ENCODE measurements around the gene EFNA4. TPM values are rescaled to one million over a fixed set of nuclear protein-coding genes. Genes with fewer than 3 reads are reported as not detected.
A peak's percentile ranks its signal among the peaks of the same experiment; 100 is the strongest.

Gene EFNA4
- total RNA-seq, 1 experiment from 2014 or later = 11.8 TPM

GRCh38 chr1:155051777-155052398, 11.7 kb upstream of the EFNA4 start:
- no peak overlapping the region for H3K27ac Mint-ChIP-seq

More at GRCh38 chr1:155051777-155052398, 11.7 kb upstream of the EFNA4 start:
- Mint-ChIP-seq H3K4me3 (peak overlapping the region; percentile 64 to 83), H3K36me3 (ENCODE audit: insufficient read depth in 1 of 3, low read depth in 3 of 3) (peaks cover 7 to 13% (median 8%) of the 10 kb centered on the region in 3 experiments; a peak in 5 of 7 replicates), H3K9me3 (no peaks in the 10 kb centered on the region), H3K4me1 (peaks cover 23 to 37% of the 10 kb centered on the region in 2 experiments), H3K27me3 (ENCODE audit: low read depth) (peaks cover 19% of the 10 kb centered on the region)
- Histone ChIP-seq H4K5ac (ENCODE audit: insufficient read length, low read depth, low read length) (no peak overlapping the region), H2BK120ac (ENCODE audit: low read depth, low read length, poor library complexity, severe bottlenecking) (no peak overlapping the region), H2AK5ac (ENCODE audit: insufficient read length, low read length) (no peak overlapping the region), H4K20me1 (ENCODE audit: control insufficient read depth, insufficient read depth, insufficient read length) (no peaks in the 10 kb centered on the region), H3T11ph (ENCODE audit: low read length) (no peak overlapping the region), H3K4me1 (ENCODE audit: insufficient read depth, low read length) (no peaks in the 10 kb centered on the region; the same call in 1 of the 2 replicates), H3K27me3 (ENCODE audit: insufficient read depth, low read length) (peaks cover 4% of the 10 kb centered on the region; the same call in 1 of the 2 replicates), H2AFZ (ENCODE audit: low read length) (no peak overlapping the region), H3K56ac (ENCODE audit: insufficient read length, low read depth, low read length) (no peak overlapping the region), H2BK20ac (ENCODE audit: low read depth, low read length, poor library complexity, severe bottlenecking) (no peak overlapping the region), H2BK15ac (ENCODE audit: low read depth, low read length) (no peak overlapping the region), H2BK5ac (ENCODE audit: insufficient read length, low read length) (no peak overlapping the region), H3K18ac (ENCODE audit: insufficient read length, low read depth, low read length) (no peak overlapping the region), H3K79me2 (ENCODE audit: insufficient read depth, low read length) (no peaks in the 10 kb centered on the region), H3K9ac (ENCODE audit: extremely low read depth, insufficient read length, low read length) (peak overlapping the region; percentile 4), H3K79me1 (ENCODE audit: insufficient read depth, low read depth, low read length, poor library complexity, severe bottlenecking) (no peaks in the 10 kb centered on the region), H3K9me3 (ENCODE audit: control insufficient read depth, low read depth, low read length) (no peaks in the 10 kb centered on the region), H3K4me2 (ENCODE audit: insufficient read depth, insufficient read length, low read length) (peak overlapping the region; percentile 67), H3K4ac (ENCODE audit: low read depth, low read length) (no peak overlapping the region), H3K14ac (ENCODE audit: insufficient read depth, low read length) (no peak overlapping the region; the same call in 1 of the 2 replicates), H4K8ac (replicated peaks; ENCODE audit: insufficient read length, low read depth, low read length) (no peak overlapping the region), H3K23me2 (ENCODE audit: insufficient read length, low read depth, low read length, poor library complexity, severe bottlenecking) (peaks cover 16% of the 10 kb centered on the region), H3K23ac (ENCODE audit: insufficient read length, low read depth, low read length) (no peak overlapping the region), H3K27ac (ENCODE audit: insufficient read length, low read depth, low read length) (no peak overlapping the region), H2BK12ac (ENCODE audit: insufficient read length, low read depth, low read length) (no peak overlapping the region), H4K91ac (ENCODE audit: insufficient read length, low read depth, low read length) (no peak overlapping the region)
- TF ChIP-seq CTCF (conservative IDR thresholded peaks at IDR 0.05) = no peak
- DNase-seq = no peak
- WGBS (ENCODE audit: extremely low coverage, insufficient read length, low lambda C conversion rate) = no CpG with 5 or more reads among the region's 27 CpGs

Measured in H9 (cell line).